Measurements from ENCODE around the gene SH3BP5. TPM values are rescaled to one million over a fixed set of nuclear protein-coding genes. Genes with fewer than 3 reads are reported as not detected.

SH3BP5 gene
- total and polyA plus RNA-seq, 2 experiments from 2014 or later = 15.9 to 16.3 TPM

DNA sequence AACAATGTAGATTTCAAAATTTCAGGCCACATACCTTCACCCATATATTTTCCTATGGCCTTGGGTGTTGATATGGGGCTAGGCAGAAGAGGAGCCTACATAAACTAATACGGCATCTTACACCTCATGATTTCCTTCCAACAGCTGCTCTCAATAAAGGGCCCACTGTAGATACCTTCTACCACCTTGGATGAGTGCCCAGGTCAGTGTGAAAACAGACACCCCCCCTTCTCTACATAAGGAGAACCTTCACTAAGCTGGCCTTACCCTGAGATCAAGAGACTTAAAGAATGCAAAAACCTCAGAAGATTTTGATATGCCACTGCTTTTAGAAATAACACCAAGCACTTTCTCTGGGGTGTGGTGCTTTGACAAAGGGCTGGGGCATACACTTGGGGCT, 42.7 kb downstream of the SH3BP5 start:
- Histone ChIP-seq H3K4me3 (no peak overlapping the region), H3K4me2 (no peak overlapping the region), H3K4me1 (ENCODE audit: insufficient read depth) (no peaks in the 10 kb centered on the region), H3K9me2 (replicated peaks; ENCODE audit: insufficient read depth) (no peaks in the 10 kb centered on the region), H2AFZ (no peak overlapping the region), H3K36me3 (replicated peaks; ENCODE audit: insufficient read depth, low read depth) (no peaks in the 10 kb centered on the region), H4K20me1 (ENCODE audit: insufficient read depth, poor library complexity, severe bottlenecking) (no peaks in the 10 kb centered on the region), H3K9me3 (ENCODE audit: low read depth) (no peaks in the 10 kb centered on the region), H3K27me3 (no peaks in the 10 kb centered on the region), H3K27ac (no peak overlapping the region), H3K79me2 (peaks cover 19% of the 10 kb centered on the region)
- 96% methylated on average over 1 of the region's 1 CpG for WGBS (ENCODE audit: low lambda C conversion rate, missing lambda C conversion rate)
- TF ChIP-seq EZH2phosphoT487 (IDR thresholded peaks at IDR 0.05; ENCODE audit: low read depth, severe bottlenecking, unreplicated experiment) (no peak), EZH2 (IDR thresholded peaks at IDR 0.05; ENCODE audit: borderline replicate concordance) (no peak)
- TF ChIP-seq, protein P1, sequence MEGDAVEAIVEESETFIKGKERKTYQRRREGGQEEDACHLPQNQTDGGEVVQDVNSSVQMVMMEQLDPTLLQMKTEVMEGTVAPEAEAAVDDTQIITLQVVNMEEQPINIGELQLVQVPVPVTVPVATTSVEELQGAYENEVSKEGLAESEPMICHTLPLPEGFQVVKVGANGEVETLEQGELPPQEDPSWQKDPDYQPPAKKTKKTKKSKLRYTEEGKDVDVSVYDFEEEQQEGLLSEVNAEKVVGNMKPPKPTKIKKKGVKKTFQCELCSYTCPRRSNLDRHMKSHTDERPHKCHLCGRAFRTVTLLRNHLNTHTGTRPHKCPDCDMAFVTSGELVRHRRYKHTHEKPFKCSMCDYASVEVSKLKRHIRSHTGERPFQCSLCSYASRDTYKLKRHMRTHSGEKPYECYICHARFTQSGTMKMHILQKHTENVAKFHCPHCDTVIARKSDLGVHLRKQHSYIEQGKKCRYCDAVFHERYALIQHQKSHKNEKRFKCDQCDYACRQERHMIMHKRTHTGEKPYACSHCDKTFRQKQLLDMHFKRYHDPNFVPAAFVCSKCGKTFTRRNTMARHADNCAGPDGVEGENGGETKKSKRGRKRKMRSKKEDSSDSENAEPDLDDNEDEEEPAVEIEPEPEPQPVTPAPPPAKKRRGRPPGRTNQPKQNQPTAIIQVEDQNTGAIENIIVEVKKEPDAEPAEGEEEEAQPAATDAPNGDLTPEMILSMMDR (IDR thresholded peaks at IDR 0.05; ENCODE audit: poor library complexity) = no peak
- DNase-seq (ENCODE audit: low spot score) = no peak

DNA sequence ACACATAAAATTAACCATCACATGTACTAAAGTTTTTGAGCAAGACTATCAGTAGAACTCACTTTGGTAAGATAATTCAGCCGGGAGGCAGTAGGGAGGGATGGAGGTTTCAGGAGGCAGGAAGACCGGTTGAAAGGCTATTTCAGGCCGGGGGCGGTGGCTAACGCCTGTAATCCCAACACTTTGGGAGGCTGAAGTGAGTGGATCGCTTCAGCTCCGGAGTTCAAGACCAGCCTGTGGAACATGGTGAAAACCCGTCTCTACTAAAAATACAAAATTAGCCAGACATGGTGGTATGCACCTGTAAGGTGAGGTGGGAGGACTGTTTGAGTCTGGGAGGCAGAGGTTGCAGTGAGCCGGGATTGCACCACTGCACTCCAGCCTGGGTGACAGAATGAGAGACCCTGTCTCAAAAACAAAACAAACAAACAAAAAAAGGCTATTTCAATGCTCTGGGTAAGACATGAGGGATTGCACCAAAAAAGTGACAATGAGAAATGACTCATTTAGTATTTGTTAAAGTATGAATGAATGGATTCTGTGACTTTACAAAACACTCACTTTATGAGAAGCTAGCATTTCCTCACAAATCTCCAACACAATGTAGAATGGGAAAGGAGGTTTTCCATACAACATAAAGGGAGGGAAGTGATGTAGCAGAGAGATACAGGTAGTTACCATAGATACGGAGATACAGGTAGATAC, 43.9 kb downstream of the SH3BP5 start:
- Histone ChIP-seq H3K4me2 (no peak overlapping the region), H3K79me2 (peaks cover 19% of the 10 kb centered on the region), H3K36me3 (replicated peaks; ENCODE audit: insufficient read depth, low read depth) (no peaks in the 10 kb centered on the region), H3K27me3 (no peaks in the 10 kb centered on the region), H2AFZ (no peak overlapping the region), H3K27ac (no peak overlapping the region), H3K4me3 (no peak overlapping the region), H4K20me1 (ENCODE audit: insufficient read depth, poor library complexity, severe bottlenecking) (no peaks in the 10 kb centered on the region), H3K9me2 (replicated peaks; ENCODE audit: insufficient read depth) (no peaks in the 10 kb centered on the region), H3K4me1 (ENCODE audit: insufficient read depth) (no peaks in the 10 kb centered on the region), H3K9me3 (ENCODE audit: low read depth) (no peaks in the 10 kb centered on the region)
- no peak for DNase-seq (ENCODE audit: low spot score)
- WGBS (ENCODE audit: low lambda C conversion rate, missing lambda C conversion rate) = 94% methylated on average over 10 of the region's 10 CpGs
- TF ChIP-seq EZH2 (IDR thresholded peaks at IDR 0.05; ENCODE audit: borderline replicate concordance) = no peak
- TF ChIP-seq, protein P1 (IDR thresholded peaks at IDR 0.05; ENCODE audit: poor library complexity) = no peak
- TF ChIP-seq EZH2phosphoT487 (IDR thresholded peaks at IDR 0.05; ENCODE audit: low read depth, severe bottlenecking, unreplicated experiment) = no peak

DNA sequence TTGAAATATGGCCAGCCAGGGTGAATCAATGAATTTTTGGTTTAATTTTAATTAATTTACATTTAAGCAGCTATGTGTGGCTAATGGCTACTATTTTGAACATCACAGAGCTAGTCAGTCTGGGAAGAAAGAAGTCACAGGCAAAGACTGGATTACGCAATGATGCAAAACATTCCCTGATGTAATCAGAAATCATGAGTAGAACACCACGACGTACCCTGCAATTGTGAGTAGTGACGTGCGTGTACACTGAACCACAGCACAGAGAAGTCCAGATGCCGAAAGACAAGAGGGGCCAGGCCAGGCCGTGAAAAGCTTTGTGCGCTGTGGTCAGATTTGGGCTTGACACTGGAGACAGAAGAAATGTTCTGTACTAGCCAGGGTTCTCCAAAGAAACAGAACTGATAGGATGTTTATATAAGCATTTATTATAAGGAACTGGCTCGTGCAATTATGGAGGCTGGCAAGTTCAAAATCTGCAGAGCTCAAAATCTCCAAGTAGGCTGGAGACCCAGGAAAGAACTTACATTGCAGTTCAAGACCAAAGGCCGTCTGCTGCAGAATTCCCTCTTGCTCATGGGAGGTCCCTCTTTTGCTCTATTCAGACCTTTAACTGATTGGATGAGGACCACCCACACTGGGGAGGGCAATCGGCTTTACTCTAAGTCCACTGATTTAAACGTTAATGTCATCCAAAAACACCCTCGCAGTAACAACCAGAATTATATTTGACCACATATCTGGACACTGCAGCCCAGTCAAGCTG, 44.6 kb downstream of the SH3BP5 start:
- H4K20me1 ChIP-seq (ENCODE audit: insufficient read depth, poor library complexity, severe bottlenecking) = no peaks in the 10 kb centered on the region
- no peak overlapping the region for H3K4me3 ChIP-seq
- H3K36me3 ChIP-seq (replicated peaks; ENCODE audit: insufficient read depth, low read depth) = no peaks in the 10 kb centered on the region
- WGBS (ENCODE audit: low lambda C conversion rate, missing lambda C conversion rate) = 61% methylated on average over 13 of the region's 13 CpGs
- H3K27ac ChIP-seq = peak overlapping the region; percentile 67
- H3K27me3 ChIP-seq = no peaks in the 10 kb centered on the region
- H3K9me2 ChIP-seq (replicated peaks; ENCODE audit: insufficient read depth) = no peaks in the 10 kb centered on the region
- H3K79me2 ChIP-seq = peaks cover 20% of the 10 kb centered on the region
- no peak for TF ChIP-seq EZH2phosphoT487 (IDR thresholded peaks at IDR 0.05; ENCODE audit: low read depth, severe bottlenecking, unreplicated experiment)
- TF ChIP-seq, protein P1 (IDR thresholded peaks at IDR 0.05; ENCODE audit: poor library complexity) = no peak
- TF ChIP-seq EZH2 (IDR thresholded peaks at IDR 0.05; ENCODE audit: borderline replicate concordance) = no peak
- H3K4me1 ChIP-seq (ENCODE audit: insufficient read depth) = no peaks in the 10 kb centered on the region
- no peak overlapping the region for H3K4me2 ChIP-seq
- no peaks in the 10 kb centered on the region for H3K9me3 ChIP-seq (ENCODE audit: low read depth)
- no peak overlapping the region for H2AFZ ChIP-seq
- peak; percentile 62 for DNase-seq (ENCODE audit: low spot score)

Data from hepatocyte (in vitro differentiated cells).